ENCODE results near the gene SLC6A20.
A peak's percentile ranks its signal among the peaks of the same experiment; 100 is the strongest.

The SLC6A20 gene

DNA sequence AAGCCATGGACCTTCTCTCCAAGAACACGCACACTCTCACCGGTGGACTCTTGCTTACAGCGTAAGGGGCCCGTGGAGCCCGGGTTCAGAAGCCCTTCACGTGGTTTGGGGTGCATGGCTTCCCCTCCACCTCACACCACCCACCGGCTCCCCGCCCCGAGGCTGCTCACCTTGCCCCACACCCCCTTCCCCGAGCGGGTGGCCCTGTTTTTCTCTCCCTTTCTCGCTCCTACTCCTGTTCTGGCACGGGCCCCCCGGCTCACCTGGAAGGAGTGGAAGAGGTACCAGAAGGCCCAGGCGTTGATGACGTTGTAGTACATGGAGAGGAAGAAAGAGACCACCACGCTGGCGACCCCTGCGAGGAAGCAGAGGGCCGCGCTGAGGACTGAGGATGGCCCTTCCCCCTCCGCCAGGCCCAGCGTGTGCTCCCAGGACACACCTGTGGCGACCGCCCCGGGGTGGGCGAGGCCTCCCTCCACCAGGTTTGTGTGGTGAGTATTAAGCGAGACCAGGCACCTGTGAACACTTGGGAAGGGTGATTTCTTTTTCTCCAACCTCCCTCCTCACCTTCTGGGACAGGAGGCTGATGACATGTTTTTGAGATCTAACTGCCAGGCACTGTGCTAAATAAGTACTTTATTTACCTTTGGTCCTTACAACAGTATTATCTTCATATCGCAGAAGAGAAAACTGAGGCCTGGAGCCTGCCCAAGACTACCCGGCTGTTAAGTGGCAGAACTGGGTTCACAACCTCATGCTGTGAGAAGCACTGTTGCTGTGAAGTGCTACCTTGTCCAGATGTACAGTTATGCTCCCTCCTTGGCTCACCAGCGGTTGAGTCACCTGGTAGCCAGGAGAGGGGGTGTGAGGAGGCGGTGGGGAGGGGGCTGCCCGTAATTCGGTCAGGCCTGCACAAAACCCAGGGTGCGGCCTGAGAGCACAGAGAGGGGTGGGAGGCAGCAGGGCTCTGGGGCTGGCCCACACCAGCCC lies 16.3 kb downstream of the SLC6A20 start:
- no peaks in the 10 kb centered on the region for H3K27me3 ChIP-seq (ENCODE audit: control insufficient read depth in 1 of 2, insufficient read depth in 2 of 2, low read length in 2 of 2)
- H3K9me3 ChIP-seq (ENCODE audit: control insufficient read depth in 1 of 2, low read length in 2 of 2), result peaks cover 0 to 5% of the 10 kb centered on the region in 2 donors
- H3K4me1 ChIP-seq (ENCODE audit: control insufficient read depth in 1 of 2, insufficient read depth in 2 of 2, low read length in 2 of 2), result peaks cover 70 to 73% of the 10 kb centered on the region in 2 donors
- no peak overlapping the region for H3K9ac ChIP-seq (ENCODE audit: low read depth in 1 of 2, low read length in 2 of 2)
- H3K36me3 ChIP-seq (ENCODE audit: control insufficient read depth in 1 of 2, insufficient read depth in 2 of 2, low read length in 2 of 2), result no peaks in the 10 kb centered on the region
- H3K4me3 ChIP-seq (ENCODE audit: low read depth in 1 of 2, low read length in 2 of 2), result no peak overlapping the region
- no peak overlapping the region for H3K27ac ChIP-seq (ENCODE audit: low read depth, low read length)

DNA sequence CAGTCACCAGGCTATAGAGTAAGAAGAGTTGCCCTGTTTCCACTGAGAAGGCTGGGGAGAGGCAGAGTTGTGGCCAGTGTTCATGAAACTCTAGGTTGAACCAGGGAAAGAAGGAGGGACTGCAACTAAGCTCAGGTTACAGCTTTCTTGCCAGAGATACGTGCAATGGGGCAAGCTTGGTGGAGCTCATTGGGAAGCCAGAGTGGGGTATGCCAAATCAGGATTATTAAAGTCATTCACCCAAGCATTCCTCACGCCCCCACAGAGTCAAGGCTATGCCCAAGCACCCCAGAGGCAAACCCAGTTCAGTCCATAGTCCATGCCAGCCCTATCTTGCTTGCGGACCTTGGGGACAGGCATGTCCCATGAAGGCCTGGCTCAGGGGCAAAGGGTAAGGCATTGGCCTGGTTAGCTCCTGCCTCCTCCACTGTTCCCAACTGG lies 17.6 kb downstream of the SLC6A20 start:
- peaks cover 82% of the 10 kb centered on the region in 2 donors for H3K4me1 ChIP-seq (ENCODE audit: control insufficient read depth in 1 of 2, insufficient read depth in 2 of 2, low read length in 2 of 2)
- no peak overlapping the region for H3K9ac ChIP-seq (ENCODE audit: low read depth in 1 of 2, low read length in 2 of 2)
- no peaks in the 10 kb centered on the region for H3K9me3 ChIP-seq (ENCODE audit: control insufficient read depth in 1 of 2, low read length in 2 of 2)
- no peak overlapping the region for H3K27ac ChIP-seq (ENCODE audit: low read depth, low read length)
- H3K36me3 ChIP-seq (ENCODE audit: control insufficient read depth in 1 of 2, insufficient read depth in 2 of 2, low read length in 2 of 2), result no peaks in the 10 kb centered on the region
- peak overlapping the region in 1 of 2 donors; percentile 25 for H3K4me3 ChIP-seq (ENCODE audit: low read depth in 1 of 2, low read length in 2 of 2)
- H3K27me3 ChIP-seq (ENCODE audit: control insufficient read depth in 1 of 2, insufficient read depth in 2 of 2, low read length in 2 of 2), result no peaks in the 10 kb centered on the region

DNA sequence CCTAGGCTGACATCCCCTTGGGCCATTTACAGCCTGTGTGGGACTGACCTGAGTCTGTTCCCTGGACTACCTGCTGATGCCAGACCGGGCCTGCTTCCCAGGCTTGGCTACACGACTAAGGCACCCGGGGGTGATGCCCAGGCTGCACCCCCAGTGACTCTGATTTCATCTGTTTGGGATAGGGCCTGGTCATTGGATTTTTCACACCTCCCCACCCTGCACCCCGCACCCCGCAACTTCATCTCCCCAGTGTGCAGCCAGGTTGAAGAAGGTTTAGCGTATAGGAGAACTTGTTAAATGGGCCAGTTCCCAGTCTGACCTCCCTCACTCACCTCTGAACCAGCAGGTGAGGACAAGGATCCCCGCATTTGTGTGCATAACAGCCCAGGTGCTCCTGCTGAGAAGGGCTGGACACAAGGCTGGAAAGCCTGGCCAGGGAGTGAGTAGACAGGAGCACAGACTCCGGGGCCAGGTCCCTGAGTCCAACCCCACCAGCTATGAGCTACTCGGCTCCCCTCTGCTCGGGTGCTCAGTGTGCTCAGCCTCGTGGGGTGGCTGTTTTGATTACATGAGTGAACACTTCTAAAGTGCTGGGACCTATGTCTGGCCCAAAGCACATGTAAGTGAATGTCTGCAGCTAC lies 18.5 kb downstream of the SLC6A20 start:
- peaks cover 80 to 81% of the 10 kb centered on the region in 2 donors for H3K4me1 ChIP-seq (ENCODE audit: control insufficient read depth in 1 of 2, insufficient read depth in 2 of 2, low read length in 2 of 2)
- H3K27ac ChIP-seq (ENCODE audit: low read depth, low read length), result no peak overlapping the region
- H3K9ac ChIP-seq (ENCODE audit: low read depth in 1 of 2, low read length in 2 of 2), result no peak overlapping the region
- H3K36me3 ChIP-seq (ENCODE audit: control insufficient read depth in 1 of 2, insufficient read depth in 2 of 2, low read length in 2 of 2), result no peaks in the 10 kb centered on the region
- no peak overlapping the region for H3K4me3 ChIP-seq (ENCODE audit: low read depth in 1 of 2, low read length in 2 of 2)
- H3K9me3 ChIP-seq (ENCODE audit: control insufficient read depth in 1 of 2, low read length in 2 of 2), result no peaks in the 10 kb centered on the region
- no peaks in the 10 kb centered on the region for H3K27me3 ChIP-seq (ENCODE audit: control insufficient read depth in 1 of 2, insufficient read depth in 2 of 2, low read length in 2 of 2)

DNA sequence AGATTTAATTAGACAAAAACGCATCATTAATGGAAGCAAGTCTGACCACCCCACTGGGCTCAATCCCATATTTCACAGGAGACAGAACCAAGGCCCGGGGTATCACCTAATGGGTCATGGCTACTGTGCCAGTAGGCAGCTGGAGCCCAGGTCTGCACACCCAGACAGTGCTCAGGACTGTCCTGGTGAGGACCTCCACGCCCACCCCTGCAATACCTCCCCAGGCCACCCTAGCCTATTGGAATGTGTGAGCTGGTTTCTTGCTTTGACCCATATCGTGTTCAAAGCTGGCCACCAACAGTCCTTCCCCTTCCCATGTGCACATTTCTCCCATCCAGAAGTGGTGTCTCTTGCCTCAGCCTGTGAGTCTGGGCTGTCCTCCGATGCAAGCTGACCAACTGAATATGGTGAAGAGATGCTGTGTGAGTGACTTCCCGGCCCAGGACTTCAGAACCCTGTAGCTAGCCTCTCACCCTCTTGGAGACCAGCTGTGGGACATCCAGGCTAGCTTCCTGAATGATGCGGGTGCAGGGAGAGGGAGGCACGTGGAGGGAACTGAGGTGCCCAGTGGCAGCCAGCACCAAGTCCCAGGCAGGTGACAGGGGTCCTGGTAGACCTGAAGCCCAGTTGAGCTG lies 19.1 kb downstream of the SLC6A20 start:
- Histone ChIP-seq H3K36me3 (ENCODE audit: control insufficient read depth in 1 of 2, insufficient read depth in 2 of 2, low read length in 2 of 2) (no peaks in the 10 kb centered on the region), H3K27me3 (ENCODE audit: control insufficient read depth in 1 of 2, insufficient read depth in 2 of 2, low read length in 2 of 2) (no peaks in the 10 kb centered on the region), H3K4me3 (ENCODE audit: low read depth in 1 of 2, low read length in 2 of 2) (no peak overlapping the region), H3K4me1 (ENCODE audit: control insufficient read depth in 1 of 2, insufficient read depth in 2 of 2, low read length in 2 of 2) (peaks cover 84% of the 10 kb centered on the region in 2 donors), H3K27ac (ENCODE audit: low read depth, low read length) (no peak overlapping the region), H3K9ac (ENCODE audit: low read depth in 1 of 2, low read length in 2 of 2) (no peak overlapping the region), H3K9me3 (ENCODE audit: control insufficient read depth in 1 of 2, low read length in 2 of 2) (no peaks in the 10 kb centered on the region)

DNA sequence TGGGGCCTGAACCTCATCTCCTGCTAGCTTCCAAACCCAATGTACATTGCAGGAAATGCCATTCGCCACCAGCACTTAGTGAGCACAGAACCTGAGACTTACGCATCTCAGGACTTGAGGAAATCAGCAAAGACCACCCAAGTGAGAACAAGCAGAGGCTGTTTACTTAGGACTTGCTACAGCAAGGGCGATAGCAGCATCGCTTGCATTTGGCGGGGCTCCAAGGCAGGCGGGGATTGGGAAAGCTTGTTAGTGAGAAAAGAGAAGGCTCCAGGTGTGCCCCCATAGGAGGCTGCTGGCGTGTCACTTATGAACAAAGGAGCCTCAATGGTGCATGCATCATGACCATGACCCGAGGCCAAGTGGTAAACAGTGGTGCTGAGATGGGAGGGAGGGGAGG lies 19.7 kb downstream of the SLC6A20 start:
- Histone ChIP-seq H3K9me3 (ENCODE audit: control insufficient read depth in 1 of 2, low read length in 2 of 2) (no peaks in the 10 kb centered on the region), H3K4me1 (ENCODE audit: control insufficient read depth in 1 of 2, insufficient read depth in 2 of 2, low read length in 2 of 2) (peaks cover 87% of the 10 kb centered on the region in 2 donors), H3K27ac (ENCODE audit: low read depth, low read length) (no peak overlapping the region), H3K36me3 (ENCODE audit: control insufficient read depth in 1 of 2, insufficient read depth in 2 of 2, low read length in 2 of 2) (no peaks in the 10 kb centered on the region), H3K9ac (ENCODE audit: low read depth in 1 of 2, low read length in 2 of 2) (no peak overlapping the region), H3K27me3 (ENCODE audit: control insufficient read depth in 1 of 2, insufficient read depth in 2 of 2, low read length in 2 of 2) (no peaks in the 10 kb centered on the region), H3K4me3 (ENCODE audit: low read depth in 1 of 2, low read length in 2 of 2) (no peak overlapping the region)

DNA sequence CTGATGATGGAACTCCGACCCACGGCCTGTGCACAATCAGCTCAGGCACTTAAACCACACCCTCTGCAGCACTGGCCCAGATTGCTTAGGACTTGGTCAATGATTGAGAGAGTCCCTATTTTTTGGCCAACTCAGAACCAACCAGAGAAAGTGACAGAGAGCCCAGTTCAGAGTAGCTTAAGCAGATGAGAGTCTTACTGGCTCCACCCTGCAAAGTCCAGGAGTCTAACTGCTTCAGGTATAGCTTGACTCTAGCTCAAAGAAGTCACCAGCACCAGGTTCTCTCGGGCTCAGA lies 20.1 kb downstream of the SLC6A20 start:
- H3K4me1 ChIP-seq (ENCODE audit: control insufficient read depth in 1 of 2, insufficient read depth in 2 of 2, low read length in 2 of 2), result peaks cover 87% of the 10 kb centered on the region in 2 donors
- no peak overlapping the region for H3K9ac ChIP-seq (ENCODE audit: low read depth in 1 of 2, low read length in 2 of 2)
- no peak overlapping the region for H3K4me3 ChIP-seq (ENCODE audit: low read depth in 1 of 2, low read length in 2 of 2)
- H3K27me3 ChIP-seq (ENCODE audit: control insufficient read depth in 1 of 2, insufficient read depth in 2 of 2, low read length in 2 of 2), result no peaks in the 10 kb centered on the region
- no peak overlapping the region for H3K27ac ChIP-seq (ENCODE audit: low read depth, low read length)
- peaks cover 0 to under 1% of the 10 kb centered on the region in 2 donors for H3K36me3 ChIP-seq (ENCODE audit: control insufficient read depth in 1 of 2, insufficient read depth in 2 of 2, low read length in 2 of 2)
- no peaks in the 10 kb centered on the region for H3K9me3 ChIP-seq (ENCODE audit: control insufficient read depth in 1 of 2, low read length in 2 of 2)

DNA sequence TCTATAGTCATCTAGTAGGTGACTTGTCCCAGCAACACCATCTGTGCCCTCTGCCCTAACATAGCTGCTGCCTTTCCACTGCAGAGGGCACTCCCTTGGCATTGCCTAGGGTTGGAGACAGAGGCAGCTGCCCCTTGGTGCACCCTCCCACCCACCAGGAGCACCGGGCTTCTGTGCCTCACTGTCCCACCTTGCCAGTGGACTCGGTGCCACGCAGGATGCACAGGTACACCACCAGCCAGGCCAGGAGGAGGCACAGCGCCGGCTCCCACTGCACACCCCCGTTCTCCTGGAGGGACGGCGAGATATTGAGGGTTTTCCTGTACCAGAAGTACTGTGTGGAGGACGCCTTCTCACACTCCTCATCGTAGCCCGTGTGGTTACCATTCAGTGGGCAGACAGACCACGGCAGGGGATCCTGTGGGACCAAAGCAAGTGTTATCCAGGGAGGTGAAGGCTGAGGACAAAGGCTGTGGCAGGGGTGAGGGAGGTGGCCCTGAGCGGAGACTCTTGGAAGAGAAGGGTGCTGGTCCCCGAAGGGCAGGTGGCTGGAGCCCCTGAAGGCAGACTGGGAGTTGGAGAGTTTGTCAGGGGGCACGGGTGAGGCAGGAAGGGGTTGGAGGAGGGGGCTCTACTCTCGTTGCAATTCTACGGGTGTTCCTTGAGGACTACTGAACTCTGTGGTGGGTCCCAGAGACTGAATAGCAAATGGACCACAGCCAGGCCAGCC lies 20.6 kb downstream of the SLC6A20 start:
- no peaks in the 10 kb centered on the region for H3K27me3 ChIP-seq (ENCODE audit: control insufficient read depth in 1 of 2, insufficient read depth in 2 of 2, low read length in 2 of 2)
- H3K9me3 ChIP-seq (ENCODE audit: control insufficient read depth in 1 of 2, low read length in 2 of 2), result no peaks in the 10 kb centered on the region
- peak overlapping the region in 1 of 2 donors; percentile 23 for H3K4me3 ChIP-seq (ENCODE audit: low read depth in 1 of 2, low read length in 2 of 2)
- peaks cover 86% of the 10 kb centered on the region in 2 donors for H3K4me1 ChIP-seq (ENCODE audit: control insufficient read depth in 1 of 2, insufficient read depth in 2 of 2, low read length in 2 of 2)
- peaks cover 0 to 4% of the 10 kb centered on the region in 2 donors for H3K36me3 ChIP-seq (ENCODE audit: control insufficient read depth in 1 of 2, insufficient read depth in 2 of 2, low read length in 2 of 2)
- H3K27ac ChIP-seq (ENCODE audit: low read depth, low read length), result no peak overlapping the region
- no peak overlapping the region for H3K9ac ChIP-seq (ENCODE audit: low read depth in 1 of 2, low read length in 2 of 2)

DNA sequence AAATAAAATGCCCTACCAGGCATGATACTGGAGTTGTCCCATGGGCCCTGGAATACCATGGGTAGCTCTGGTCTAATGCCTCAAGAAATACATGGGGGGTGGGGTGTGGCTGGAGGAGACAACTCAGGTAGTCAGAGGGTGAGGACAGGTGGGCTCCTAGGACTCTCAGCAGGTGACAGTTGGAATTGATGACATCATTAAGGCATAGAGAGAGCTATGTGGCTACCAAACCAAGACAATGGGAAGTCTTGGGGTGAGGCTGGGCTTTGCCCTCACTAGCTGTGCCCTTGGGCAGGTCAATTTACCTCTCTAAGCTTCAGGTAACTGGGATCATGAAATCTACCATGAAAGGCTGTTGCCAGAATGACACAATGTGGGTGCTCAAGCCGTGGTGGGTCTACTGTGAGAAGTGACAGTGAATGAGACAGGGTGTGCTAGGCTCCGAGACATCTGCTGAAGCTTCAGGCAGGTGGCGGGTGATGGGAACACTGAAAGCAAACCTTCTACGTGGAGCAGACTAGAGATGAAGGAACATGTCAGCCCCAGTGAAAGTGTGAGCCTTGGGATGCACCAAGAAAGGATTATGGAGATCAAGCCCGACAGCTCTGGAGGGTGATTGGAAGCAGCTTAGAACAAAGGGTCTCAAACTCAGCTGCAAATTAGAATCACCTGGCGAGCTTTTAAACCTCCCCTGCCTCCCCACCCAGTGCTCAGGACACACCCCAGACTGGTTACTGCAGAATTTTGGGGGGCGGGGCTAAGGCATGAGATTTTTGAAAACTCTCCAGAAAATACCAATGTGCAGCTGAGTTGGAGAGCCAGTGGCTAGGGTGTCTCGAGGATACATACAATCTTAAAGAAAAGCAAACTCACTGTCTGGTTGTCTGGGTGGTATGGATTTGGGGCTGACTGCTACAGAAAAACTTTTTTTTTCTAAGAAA lies 21.5 kb downstream of the SLC6A20 start:
- Histone ChIP-seq H3K27me3 (ENCODE audit: control insufficient read depth in 1 of 2, insufficient read depth in 2 of 2, low read length in 2 of 2) (no peaks in the 10 kb centered on the region), H3K27ac (ENCODE audit: low read depth, low read length) (no peak overlapping the region), H3K36me3 (ENCODE audit: control insufficient read depth in 1 of 2, insufficient read depth in 2 of 2, low read length in 2 of 2) (peaks cover 0 to 8% of the 10 kb centered on the region in 2 donors), H3K4me3 (ENCODE audit: low read depth in 1 of 2, low read length in 2 of 2) (no peak overlapping the region), H3K4me1 (ENCODE audit: control insufficient read depth in 1 of 2, insufficient read depth in 2 of 2, low read length in 2 of 2) (peaks cover 77% of the 10 kb centered on the region in 2 donors), H3K9me3 (ENCODE audit: control insufficient read depth in 1 of 2, low read length in 2 of 2) (no peaks in the 10 kb centered on the region), H3K9ac (ENCODE audit: low read depth in 1 of 2, low read length in 2 of 2) (no peak overlapping the region)
